BE2C (cell line): ENCODE results near the gene GALNT16.
A peak's percentile ranks its signal among the peaks of the same experiment; 100 is the strongest.

Experiments
- DNase-seq: peaks from one replicate; pipeline ENCODE4 v3.0.0-alpha.2; 2020
- H3K27me3 ChIP-seq: fragments of 250-450 bp; sonication (Bioruptor Pico); 2 replicates; pipeline ENCODE4 v1.5.1; 2020; ENCODE audit warnings: mild to moderate bottlenecking
- H3K36me3 ChIP-seq: fragments of 250-450 bp; sonication (Bioruptor Pico); 2 replicates; pipeline ENCODE4 v1.5.1; 2020; ENCODE audit warnings: mild to moderate bottlenecking
- H3K4me1 ChIP-seq: fragments of 250-450 bp; sonication (Bioruptor Pico); 2 replicates; pipeline ENCODE4 v1.5.1; 2020
- H3K4me3 ChIP-seq: 2 replicates; pipeline ENCODE4 v1.5.1; 2011; ENCODE audit warnings: low read depth, low read length
- H3K9me3 ChIP-seq: fragments of 250-450 bp; sonication (Bioruptor Pico); 2 replicates; pipeline ENCODE4 v1.5.1; 2020
- TF ChIP-seq, protein P1 (sequence below): IDR thresholded peaks from 2 replicates; pipeline ENCODE4 v1.5.1; 2012; ENCODE audit warnings: mild to moderate bottlenecking, low read depth, low read length

Gene GALNT16

DNA sequence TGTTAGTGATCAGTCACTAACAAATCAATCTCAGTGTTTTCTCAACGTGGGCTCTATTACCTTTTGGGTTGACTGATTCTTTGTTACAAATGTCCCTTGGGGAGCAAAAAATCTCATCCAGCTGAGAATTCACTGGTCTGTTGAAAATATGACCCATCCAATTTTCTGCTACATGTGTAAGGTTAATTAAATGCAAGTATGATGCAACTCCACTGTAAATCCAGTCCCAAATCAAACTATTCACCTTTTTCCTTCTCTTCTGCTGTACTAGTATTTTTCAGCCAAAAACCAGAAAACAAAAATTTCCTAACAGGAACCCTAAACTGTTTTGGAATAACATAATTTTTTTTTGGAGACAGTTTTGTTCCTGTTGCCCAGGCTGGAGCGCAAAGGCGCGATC, 136.0 kb downstream of the GALNT16 start:
- Histone ChIP-seq H3K36me3 (peaks cover 60% of the 10 kb centered on the region), H3K4me3 (no peak overlapping the region; the same call in 1 of the 2 replicates)
- TF ChIP-seq, protein P1, sequence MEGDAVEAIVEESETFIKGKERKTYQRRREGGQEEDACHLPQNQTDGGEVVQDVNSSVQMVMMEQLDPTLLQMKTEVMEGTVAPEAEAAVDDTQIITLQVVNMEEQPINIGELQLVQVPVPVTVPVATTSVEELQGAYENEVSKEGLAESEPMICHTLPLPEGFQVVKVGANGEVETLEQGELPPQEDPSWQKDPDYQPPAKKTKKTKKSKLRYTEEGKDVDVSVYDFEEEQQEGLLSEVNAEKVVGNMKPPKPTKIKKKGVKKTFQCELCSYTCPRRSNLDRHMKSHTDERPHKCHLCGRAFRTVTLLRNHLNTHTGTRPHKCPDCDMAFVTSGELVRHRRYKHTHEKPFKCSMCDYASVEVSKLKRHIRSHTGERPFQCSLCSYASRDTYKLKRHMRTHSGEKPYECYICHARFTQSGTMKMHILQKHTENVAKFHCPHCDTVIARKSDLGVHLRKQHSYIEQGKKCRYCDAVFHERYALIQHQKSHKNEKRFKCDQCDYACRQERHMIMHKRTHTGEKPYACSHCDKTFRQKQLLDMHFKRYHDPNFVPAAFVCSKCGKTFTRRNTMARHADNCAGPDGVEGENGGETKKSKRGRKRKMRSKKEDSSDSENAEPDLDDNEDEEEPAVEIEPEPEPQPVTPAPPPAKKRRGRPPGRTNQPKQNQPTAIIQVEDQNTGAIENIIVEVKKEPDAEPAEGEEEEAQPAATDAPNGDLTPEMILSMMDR: no peak

DNA sequence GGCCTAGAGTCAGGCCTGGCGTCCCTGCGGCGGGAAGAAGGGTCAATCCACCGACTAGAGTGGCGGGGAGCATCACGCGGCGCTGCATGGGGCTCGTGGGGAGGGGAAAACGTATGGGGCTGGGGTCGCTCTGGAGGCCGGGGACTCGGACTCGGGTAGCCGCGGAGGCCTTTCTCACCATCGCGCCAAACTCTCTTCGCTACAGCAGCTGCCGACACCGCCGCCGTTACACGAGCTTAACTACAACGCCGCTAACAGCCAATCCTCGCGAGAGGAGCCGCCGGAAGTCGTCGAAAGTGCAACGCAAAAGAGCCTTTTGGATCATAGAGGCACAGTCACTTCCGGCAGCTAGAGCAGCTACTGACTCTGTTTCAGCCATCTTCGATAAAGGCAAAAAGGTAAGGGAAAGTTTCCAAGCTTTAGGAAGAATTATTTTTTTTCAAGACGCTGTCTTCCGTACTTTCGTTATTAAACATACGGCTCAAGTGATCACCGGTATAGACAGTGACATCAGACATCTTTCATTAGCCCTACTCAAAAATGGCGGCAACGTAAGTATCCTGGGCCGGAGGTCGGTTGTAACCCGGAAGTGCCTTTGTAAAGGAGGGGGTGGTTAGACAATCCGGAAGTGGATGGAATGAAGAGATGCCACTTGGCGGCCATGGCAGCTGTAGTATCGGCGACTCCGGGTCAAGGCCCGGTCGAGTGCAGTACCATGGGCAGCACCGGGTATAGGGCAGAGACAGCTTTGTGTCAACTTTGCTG, 138.3 kb downstream of the GALNT16 start, which contains the start of the genes ERH and SLC39A9:
Gene ERH, minus strand, starts transcription at position 247 of the 765 bp plus-strand sequence. Its CDS starts 66 bp downstream, at position 181.
Gene SLC39A9, plus strand, starts transcription at position 640 of the 765 bp plus-strand sequence. CDS start 678 bp downstream, outside the sequence.
- Histone ChIP-seq H3K9me3 (no peaks in the 10 kb centered on the region), H3K27me3 (no peaks in the 10 kb centered on the region), H3K4me3 (peak within 1 kb of the TSS; percentile 92), H3K4me1 (no peaks in the 10 kb centered on the region), H3K36me3 (peaks cover 40% of the 10 kb centered on the region)
- DNase-seq: peak; percentile 96
- TF ChIP-seq, protein P1: no peak

More for the DNA sequence above, 136.0 kb downstream of the GALNT16 start:
- no peak for DNase-seq
- Histone ChIP-seq H3K9me3 (no peaks in the 10 kb centered on the region), H3K4me1 (no peaks in the 10 kb centered on the region), H3K27me3 (no peaks in the 10 kb centered on the region)

DNA sequence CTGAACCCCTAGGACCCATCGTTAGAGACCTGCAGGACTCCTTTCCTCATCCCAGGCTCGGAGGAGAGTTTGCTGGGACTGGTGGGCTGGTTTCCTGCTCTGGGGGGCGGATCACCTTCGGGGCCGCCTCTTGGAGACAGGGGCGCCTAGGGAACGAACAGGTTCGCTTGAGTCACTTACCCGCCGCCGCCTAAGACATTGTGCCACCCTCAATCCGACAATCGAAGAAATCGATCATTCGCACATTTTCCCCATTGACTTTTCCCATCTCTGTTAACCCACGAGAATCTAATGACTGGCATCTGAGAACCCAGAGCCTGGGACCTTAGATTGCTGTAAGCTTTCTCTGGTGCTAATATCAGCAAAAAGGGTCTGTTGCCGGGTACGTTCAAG, 138.9 kb downstream of the GALNT16 start:
- peaks cover 34% of the 10 kb centered on the region for H3K36me3 ChIP-seq
- H3K9me3 ChIP-seq: no peaks in the 10 kb centered on the region
- TF ChIP-seq, protein P1: no peak
- no peaks in the 10 kb centered on the region for H3K27me3 ChIP-seq
- H3K4me1 ChIP-seq: no peaks in the 10 kb centered on the region
- DNase-seq: no peak
- peak overlapping the region; percentile 92 for H3K4me3 ChIP-seq

DNA sequence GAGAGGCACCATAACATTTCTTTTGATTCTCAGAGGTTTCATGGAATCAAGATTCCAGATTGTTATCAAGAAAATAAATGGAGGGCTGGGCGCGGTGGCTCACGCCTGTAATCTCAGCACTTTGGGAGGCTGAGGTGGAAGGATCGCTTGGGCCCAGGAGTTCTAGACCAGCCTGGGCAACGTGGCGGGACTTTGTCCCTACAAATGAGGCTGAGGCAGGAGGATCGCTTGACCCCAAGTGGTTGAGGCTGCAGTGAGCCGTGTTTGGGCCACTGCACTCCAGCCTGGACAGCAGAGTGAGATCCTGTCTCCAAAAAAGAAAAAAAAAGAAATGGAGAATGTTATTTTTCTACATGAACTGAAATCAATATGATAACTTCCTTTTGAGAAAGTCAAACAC, 139.8 kb downstream of the GALNT16 start:
- no peak for DNase-seq
- H3K27me3 ChIP-seq: no peaks in the 10 kb centered on the region
- peaks cover 26% of the 10 kb centered on the region for H3K36me3 ChIP-seq
- peak overlapping the region; percentile 92 for H3K4me3 ChIP-seq
- no peaks in the 10 kb centered on the region for H3K9me3 ChIP-seq
- H3K4me1 ChIP-seq: no peaks in the 10 kb centered on the region
- TF ChIP-seq, protein P1: no peak

DNA sequence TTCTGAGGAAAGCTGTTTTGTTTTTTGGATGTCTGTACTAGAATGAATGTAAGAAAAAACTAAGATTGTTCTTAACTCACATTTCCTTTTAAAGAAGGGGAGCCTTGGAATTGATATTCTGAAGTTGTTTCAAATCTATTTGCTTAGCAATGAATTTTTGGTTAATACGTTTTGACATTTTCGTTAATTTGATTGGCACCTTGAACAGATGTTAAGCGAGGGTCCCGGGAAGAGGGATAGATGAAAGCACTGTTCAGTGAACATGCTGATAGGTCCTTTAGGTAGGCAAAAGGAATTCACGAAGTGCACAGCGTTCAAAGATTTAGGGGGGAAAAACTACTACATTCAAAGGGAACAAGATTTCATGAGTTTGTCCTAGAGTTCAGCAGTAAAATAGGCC, 140.2 kb downstream of the GALNT16 start:
- TF ChIP-seq, protein P1: no peak
- H3K36me3 ChIP-seq: peaks cover 26% of the 10 kb centered on the region
- no peak for DNase-seq
- H3K4me1 ChIP-seq: no peaks in the 10 kb centered on the region
- no peaks in the 10 kb centered on the region for H3K9me3 ChIP-seq
- no peaks in the 10 kb centered on the region for H3K27me3 ChIP-seq
- H3K4me3 ChIP-seq: peak overlapping the region; percentile 92

DNA sequence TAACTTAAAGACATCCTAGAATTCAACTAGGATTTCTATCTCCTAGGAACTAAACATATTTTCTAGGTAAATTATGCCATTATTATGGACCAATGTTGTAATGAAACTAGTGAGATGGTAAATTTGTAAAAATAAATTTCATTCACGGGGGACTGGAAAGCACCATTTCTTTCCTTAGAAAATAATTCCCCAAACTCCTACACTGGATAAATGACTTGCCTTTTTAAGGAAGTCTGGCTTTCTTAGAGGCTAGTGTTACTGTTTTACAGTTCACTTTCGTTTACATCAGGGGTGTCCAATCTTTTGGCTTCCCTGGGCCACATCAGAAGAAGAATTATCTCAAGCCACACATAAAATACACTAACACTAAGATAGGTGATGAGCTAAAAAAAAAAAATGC, 141.9 kb downstream of the GALNT16 start:
- no peak for DNase-seq
- Histone ChIP-seq H3K36me3 (peaks cover 10% of the 10 kb centered on the region), H3K9me3 (no peaks in the 10 kb centered on the region), H3K4me3 (no peak overlapping the region), H3K4me1 (no peaks in the 10 kb centered on the region), H3K27me3 (no peaks in the 10 kb centered on the region)
- TF ChIP-seq, protein P1: no peak
